WTC11 (cell line): ENCODE measurements around the gene QRICH2. TPM values are rescaled to one million over a fixed set of nuclear protein-coding genes. Genes with fewer than 3 reads are reported as not detected.

ENCODE experiments used
- ATAC-seq: fragments of 200-7000 bp; cut with Tn5 transposase; 2 replicates; pipeline ENCODE4 v1.10.0; 2021; ENCODE audit warnings: mild to moderate bottlenecking, moderate library complexity
- CTCF ChIA-PET: fragments of 300-600 bp; sonication (Branson Sonifier 250); formaldehyde crosslinking; loops from one replicate; lab custom pipeline; 2021; ENCODE audit warnings: antibody characterized with exemption; lab: Charles Lee
- POLR2A ChIA-PET: fragments of 350-600 bp; sonication (Branson Sonifier 250); formaldehyde crosslinking; loops from one replicate; lab custom pipeline; 2021; ENCODE audit warnings: antibody characterized with exemption; lab: Charles Lee
- DNase-seq: peaks from one replicate; pipeline ENCODE4 v3.0.0; 2021; ENCODE audit warnings: low spot score
- H3K27ac Mint-ChIP-seq: 2 replicates; pipeline ENCODE4 v1.8.0; 2021; ENCODE audit warnings: mixed read lengths
- H3K27me3 Mint-ChIP-seq: 2 replicates; pipeline ENCODE4 v1.8.0; 2021; ENCODE audit warnings: low read depth, mild to moderate bottlenecking, moderate library complexity, mixed read lengths
- H3K36me3 Mint-ChIP-seq: 2 replicates; pipeline ENCODE4 v1.8.0; 2021; ENCODE audit warnings: mixed read lengths
- H3K4me1 Mint-ChIP-seq: 2 replicates; pipeline ENCODE4 v1.8.0; 2022; ENCODE audit warnings: mixed read lengths
- H3K4me3 Mint-ChIP-seq: 2 replicates; pipeline ENCODE4 v1.8.0; 2021; ENCODE audit warnings: mild to moderate bottlenecking, moderate library complexity, mixed read lengths
- H3K9me3 Mint-ChIP-seq: 2 replicates; pipeline ENCODE4 v1.8.0; 2021; ENCODE audit warnings: mixed read lengths
- CTCF ChIP-seq: fragments of 200-600 bp; IDR thresholded peaks from 2 replicates; pipeline ENCODE4 v1.8.0; 2022; ENCODE audit warnings: antibody characterized with exemption
- E2F1 ChIP-seq: sonication (generic); formaldehyde crosslinking; IDR thresholded peaks from 2 replicates; pipeline ENCODE4 v1.8.0; 2022; ENCODE audit warnings: mild to moderate bottlenecking, missing genetic modification reagents
- ESRRA ChIP-seq: sonication (generic); formaldehyde crosslinking; IDR thresholded peaks from 2 replicates; pipeline ENCODE4 v1.8.1; 2022; ENCODE audit warnings: mild to moderate bottlenecking, missing genetic modification reagents, borderline replicate concordance
- HMGXB4 ChIP-seq: sonication (generic); formaldehyde crosslinking; IDR thresholded peaks from 2 replicates; pipeline ENCODE4 v1.8.1; 2023; ENCODE audit warnings: mild to moderate bottlenecking, moderate library complexity, missing genetic modification reagents
- JAZF1 ChIP-seq: fragments of 250-450 bp; sonication (Bioruptor Pico); IDR thresholded peaks from 2 replicates; pipeline ENCODE4 v1.9.0; 2021; ENCODE audit warnings: moderate library complexity, mild to moderate bottlenecking, inconsistent platforms
- MAX ChIP-seq: sonication (generic); formaldehyde crosslinking; IDR thresholded peaks from 2 replicates; pipeline ENCODE4 v1.8.0; 2022; ENCODE audit warnings: mild to moderate bottlenecking, missing genetic modification reagents
- MLX ChIP-seq: sonication (generic); formaldehyde crosslinking; IDR thresholded peaks from 2 replicates; pipeline ENCODE4 v1.8.1; 2023; ENCODE audit warnings: mild to moderate bottlenecking, missing genetic modification reagents, moderate library complexity
- NFATC4 ChIP-seq: fragments of 250-450 bp; sonication (Bioruptor Pico); IDR thresholded peaks from 2 replicates; pipeline ENCODE4 v1.9.0; 2021; ENCODE audit warnings: mild to moderate bottlenecking
- PRRX2 ChIP-seq: fragments of 250-450 bp; sonication (Bioruptor Pico); IDR thresholded peaks from 2 replicates; pipeline ENCODE4 v1.8.0; 2021; ENCODE audit warnings: mild to moderate bottlenecking
- SMAD4 ChIP-seq: sonication (generic); formaldehyde crosslinking; IDR thresholded peaks from 2 replicates; pipeline ENCODE4 v1.8.0; 2022; ENCODE audit warnings: mild to moderate bottlenecking, missing genetic modification reagents
- STAT6 ChIP-seq: sonication (generic); formaldehyde crosslinking; conservative IDR thresholded peaks from 2 replicates; pipeline ENCODE4 v1.8.1; 2023; ENCODE audit warnings: mild to moderate bottlenecking, low read depth, missing genetic modification reagents, moderate library complexity
- ZMAT4 ChIP-seq: fragments of 250-450 bp; sonication (Bioruptor Pico); IDR thresholded peaks from 2 replicates; pipeline ENCODE4 v1.9.0; 2021; ENCODE audit warnings: mild to moderate bottlenecking
- ZNF121 ChIP-seq: sonication (generic); formaldehyde crosslinking; IDR thresholded peaks from 2 replicates; pipeline ENCODE4 v1.8.0; 2023; ENCODE audit warnings: missing genetic modification reagents
- ZNF219 ChIP-seq: sonication (generic); formaldehyde crosslinking; IDR thresholded peaks from 2 replicates; pipeline ENCODE4 v1.8.0; 2023; ENCODE audit warnings: missing genetic modification reagents, mild to moderate bottlenecking, borderline replicate concordance
- ZNF423 ChIP-seq: fragments of 250-450 bp; sonication (Bioruptor Pico); IDR thresholded peaks from 2 replicates; pipeline ENCODE4 v2.1.2; 2022; ENCODE audit warnings: mild to moderate bottlenecking, moderate library complexity
- ZNF425 ChIP-seq: fragments of 250-450 bp; sonication (Bioruptor Pico); conservative IDR thresholded peaks from 2 replicates; pipeline ENCODE4 v1.9.0; 2021; ENCODE audit warnings: mild to moderate bottlenecking
- total RNA-seq: library from RNA; stranded (reverse); gene quantifications from 3 replicates; pipeline ENCODE4 v1.2.3, GENCODE V29; 2021

Gene QRICH2
- total RNA-seq, 1 experiment from 2014 or later = 1.5 TPM

GRCh38 chr17:76280650-76281049 lies 27.4 kb downstream of the QRICH2 start:
- TF ChIP-seq ZNF219 (CRISPR knock-in tag) (no peak), HMGXB4 (CRISPR knock-in tag) (no peak), E2F1 (CRISPR knock-in tag) (no peak), MAX (CRISPR knock-in tag) (no peak), PRRX2 (CRISPR knock-in tag) (no peak), STAT6 (CRISPR knock-in tag) (no peak), ESRRA (CRISPR knock-in tag) (no peak), SMAD4 (no peak)
- ATAC-seq (no peak), DNase-seq (no peak)
- Mint-ChIP-seq H3K36me3 (no peaks in the 10 kb centered on the region), H3K4me1 (no peaks in the 10 kb centered on the region), H3K4me3 (no peak overlapping the region), H3K27ac (no peak overlapping the region), H3K27me3 (no peaks in the 10 kb centered on the region), H3K9me3 (no peaks in the 10 kb centered on the region)
- ChIA-PET CTCF (interaction anchor here (1.1 to 4.9 kb wide), 19 partner anchors 12 to 302 kb away, joined by 3 to 120 read pairs (median 19); partner anchors contain the start of genes ACOX1, CDK3, EXOC7 and TEN1), POLR2A (no interaction called here)

GRCh38 chr17:76279742-76280287 lies 28.3 kb downstream of the QRICH2 start:
- H3K4me3 Mint-ChIP-seq = no peak overlapping the region
- no peaks in the 10 kb centered on the region for H3K36me3 Mint-ChIP-seq
- H3K4me1 Mint-ChIP-seq = no peaks in the 10 kb centered on the region
- H3K27me3 Mint-ChIP-seq = no peaks in the 10 kb centered on the region
- no peaks in the 10 kb centered on the region for H3K9me3 Mint-ChIP-seq
- no peak for DNase-seq
- no peak for ATAC-seq
- POLR2A ChIA-PET = interaction anchor here (0.5 to 1.3 kb wide), 4 partner anchors 13 to 158 kb away, joined by 3 read pairs; no protein-coding TSS in a partner anchor
- TF ChIP-seq ZNF423 (CRISPR knock-in tag) (no peak), CTCF (0 out of 2 replicates have a peak, but pooled peaks have one; percentile 8)
- TF ChIP-seq, all 79 proteins: peak for 1
- H3K27ac Mint-ChIP-seq = no peak overlapping the region
- CTCF ChIA-PET = interaction anchor here (0.5 to 4.9 kb wide), 104 partner anchors 9 to 435 kb away, joined by 3 to 120 read pairs (median 5); partner anchors contain the start of genes ACOX1, CDK3, EXOC7 and FBF1

- ChIA-PET CTCF (interaction anchor here (0.5 to 4.9 kb wide), 109 partner anchors 10 to 434 kb away, joined by 3 to 120 read pairs (median 5); partner anchors contain the start of genes ACOX1, CDK3, EXOC7 and FBF1), POLR2A (interaction anchor here (1.0 to 1.3 kb wide), 3 partner anchors 12 to 136 kb away, joined by 3 read pairs; no protein-coding TSS in a partner anchor)
- H3K27ac Mint-ChIP-seq = no peak overlapping the region
- no peaks in the 10 kb centered on the region for H3K27me3 Mint-ChIP-seq
- ATAC-seq = peak; percentile 93
- H3K36me3 Mint-ChIP-seq = no peaks in the 10 kb centered on the region
- no peak overlapping the region for H3K4me3 Mint-ChIP-seq
- DNase-seq = peak; percentile 94
- no peaks in the 10 kb centered on the region for H3K9me3 Mint-ChIP-seq
- H3K4me1 Mint-ChIP-seq = no peaks in the 10 kb centered on the region
- TF ChIP-seq NFATC4 (CRISPR knock-in tag) = no peak
- TF ChIP-seq ZNF121 (CRISPR knock-in tag) = peak; percentile 92
- no peak for TF ChIP-seq JAZF1 (CRISPR knock-in tag)
- TF ChIP-seq ZMAT4 = no peak
- no peak for TF ChIP-seq MLX
- TF ChIP-seq ZNF425 (CRISPR knock-in tag) = no peak
Measured at GRCh38 chr17:76278952-76279741, 28.9 kb downstream of the QRICH2 start.
